GM19372 (cell line): ENCODE results near the gene ABCA6.
"Not testable (repeated sequence)": the region's sequence is repeated elsewhere in the genome, so short reads cannot be mapped to it uniquely, and the experiment has no call there.

Source experiments
- ATAC-seq: cut with Tn5 transposase; IDR thresholded peaks from one replicate; pipeline ENCODE4 v1.9.1; 2021; ENCODE audit warnings: mild to moderate bottlenecking, low read depth, moderate library complexity; ENCODE audit not compliant: unreplicated experiment

Gene ABCA6

GRCh38 chr17:69141431-69142174, at the start of gene ABCA6:
Gene ABCA6 (minus strand): TSS chr17:69141895. CDS start chr17:69140703, 1,192 bp downstream.
- ATAC-seq = no peak

GRCh38 chr17:69188796-69189195, 47.1 kb upstream of the ABCA6 start:
- ATAC-seq = no peak

GRCh38 chr17:69188064-69188463, 46.4 kb upstream of the ABCA6 start:
- no peak for ATAC-seq

- ATAC-seq = no peak
Observed at GRCh38 chr17:69187294-69187693, 45.6 kb upstream of the ABCA6 start.

GRCh38 chr17:69179227-69179952, 37.7 kb upstream of the ABCA6 start:
- ATAC-seq = no peak

GRCh38 chr17:69176457-69176795, 34.7 kb upstream of the ABCA6 start:
- no peak for ATAC-seq

GRCh38 chr17:69175625-69176456, 34.1 kb upstream of the ABCA6 start:
- no peak for ATAC-seq

- ATAC-seq = no peak
Observed at GRCh38 chr17:69175262-69175624, 33.5 kb upstream of the ABCA6 start.

- no peak for ATAC-seq
Observed at GRCh38 chr17:69173118-69173517, 31.4 kb upstream of the ABCA6 start.

- ATAC-seq = no peak
Observed at GRCh38 chr17:69170377-69170776, 28.7 kb upstream of the ABCA6 start.

GRCh38 chr17:69168642-69169041, 26.9 kb upstream of the ABCA6 start:
- ATAC-seq = not testable (repeated sequence)

- ATAC-seq = no peak
Observed at GRCh38 chr17:69166957-69167356, 25.3 kb upstream of the ABCA6 start.

GRCh38 chr17:69164206-69164605, 22.5 kb upstream of the ABCA6 start:
- ATAC-seq = no peak

GRCh38 chr17:69159418-69159817, 17.7 kb upstream of the ABCA6 start:
- no peak for ATAC-seq

GRCh38 chr17:69154267-69154666, 12.6 kb upstream of the ABCA6 start:
- no peak for ATAC-seq

GRCh38 chr17:69150333-69150732, 8.6 kb upstream of the ABCA6 start:
- no peak for ATAC-seq

- no peak for ATAC-seq
Observed at GRCh38 chr17:69147460-69147859, 5.8 kb upstream of the ABCA6 start.

- ATAC-seq = no peak
Observed at GRCh38 chr17:69144331-69145255, 2.9 kb upstream of the ABCA6 start.

GRCh38 chr17:69143683-69144231, 2.1 kb upstream of the ABCA6 start:
- no peak for ATAC-seq

- ATAC-seq = no peak
Observed at GRCh38 chr17:69143151-69143550, 1.5 kb upstream of the ABCA6 start.
